AG09319 (cell line): ENCODE results near the gene TOP3B.

Experiments used
- DNase-seq: peaks from one replicate; pipeline ENCODE4 v3.0.0-alpha.2; 2010; ENCODE audit warnings: low read depth; ENCODE audit errors: extremely low read depth
- TF ChIP-seq, protein P1 (sequence below): IDR thresholded peaks from 2 replicates; pipeline ENCODE4 v1.5.1; 2011; ENCODE audit warnings: low read depth, mild to moderate bottlenecking, inconsistent platforms, low read length, moderate library complexity

TOP3B gene

DNA sequence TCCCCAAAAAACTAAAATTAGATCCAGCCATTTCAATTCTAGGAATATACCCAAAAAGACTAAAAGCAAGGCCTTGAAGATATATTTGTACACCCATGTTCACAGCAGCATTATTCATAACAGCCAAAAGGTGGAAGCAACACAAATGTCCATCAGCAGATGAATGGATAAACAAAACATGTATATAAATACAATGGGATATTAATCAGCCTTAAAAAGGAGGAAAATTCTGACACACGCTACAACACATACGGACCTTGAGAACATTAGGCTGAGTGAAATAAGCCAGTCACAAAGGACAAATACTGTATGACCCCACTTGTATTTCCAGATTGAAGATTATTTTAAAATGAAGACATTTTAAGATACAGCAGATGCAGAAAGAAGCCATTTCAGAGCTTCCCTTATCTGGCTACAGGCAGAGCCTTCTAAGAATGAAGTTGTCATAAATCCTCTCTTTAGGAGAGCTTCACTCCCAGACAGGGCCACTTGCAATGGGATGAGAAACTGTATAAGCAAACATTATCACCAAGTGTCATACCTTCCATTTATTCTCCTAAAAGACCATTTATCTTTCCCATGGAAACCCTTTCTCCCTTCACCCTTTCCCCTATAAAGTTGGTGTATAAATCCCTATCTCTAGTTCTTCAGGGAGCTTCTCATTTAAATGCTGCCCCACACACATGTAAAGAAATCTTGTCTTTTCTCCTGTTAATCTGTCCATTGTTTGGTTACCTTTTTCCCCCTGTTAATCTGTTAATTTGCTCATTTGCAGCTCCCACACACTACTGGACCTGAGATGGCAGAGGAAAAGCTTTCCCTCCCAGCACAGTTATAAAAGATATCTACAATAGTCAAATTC, 19.3 kb upstream of the TOP3B start:
- TF ChIP-seq, protein P1, sequence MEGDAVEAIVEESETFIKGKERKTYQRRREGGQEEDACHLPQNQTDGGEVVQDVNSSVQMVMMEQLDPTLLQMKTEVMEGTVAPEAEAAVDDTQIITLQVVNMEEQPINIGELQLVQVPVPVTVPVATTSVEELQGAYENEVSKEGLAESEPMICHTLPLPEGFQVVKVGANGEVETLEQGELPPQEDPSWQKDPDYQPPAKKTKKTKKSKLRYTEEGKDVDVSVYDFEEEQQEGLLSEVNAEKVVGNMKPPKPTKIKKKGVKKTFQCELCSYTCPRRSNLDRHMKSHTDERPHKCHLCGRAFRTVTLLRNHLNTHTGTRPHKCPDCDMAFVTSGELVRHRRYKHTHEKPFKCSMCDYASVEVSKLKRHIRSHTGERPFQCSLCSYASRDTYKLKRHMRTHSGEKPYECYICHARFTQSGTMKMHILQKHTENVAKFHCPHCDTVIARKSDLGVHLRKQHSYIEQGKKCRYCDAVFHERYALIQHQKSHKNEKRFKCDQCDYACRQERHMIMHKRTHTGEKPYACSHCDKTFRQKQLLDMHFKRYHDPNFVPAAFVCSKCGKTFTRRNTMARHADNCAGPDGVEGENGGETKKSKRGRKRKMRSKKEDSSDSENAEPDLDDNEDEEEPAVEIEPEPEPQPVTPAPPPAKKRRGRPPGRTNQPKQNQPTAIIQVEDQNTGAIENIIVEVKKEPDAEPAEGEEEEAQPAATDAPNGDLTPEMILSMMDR, result no peak
- no peak for DNase-seq

DNA sequence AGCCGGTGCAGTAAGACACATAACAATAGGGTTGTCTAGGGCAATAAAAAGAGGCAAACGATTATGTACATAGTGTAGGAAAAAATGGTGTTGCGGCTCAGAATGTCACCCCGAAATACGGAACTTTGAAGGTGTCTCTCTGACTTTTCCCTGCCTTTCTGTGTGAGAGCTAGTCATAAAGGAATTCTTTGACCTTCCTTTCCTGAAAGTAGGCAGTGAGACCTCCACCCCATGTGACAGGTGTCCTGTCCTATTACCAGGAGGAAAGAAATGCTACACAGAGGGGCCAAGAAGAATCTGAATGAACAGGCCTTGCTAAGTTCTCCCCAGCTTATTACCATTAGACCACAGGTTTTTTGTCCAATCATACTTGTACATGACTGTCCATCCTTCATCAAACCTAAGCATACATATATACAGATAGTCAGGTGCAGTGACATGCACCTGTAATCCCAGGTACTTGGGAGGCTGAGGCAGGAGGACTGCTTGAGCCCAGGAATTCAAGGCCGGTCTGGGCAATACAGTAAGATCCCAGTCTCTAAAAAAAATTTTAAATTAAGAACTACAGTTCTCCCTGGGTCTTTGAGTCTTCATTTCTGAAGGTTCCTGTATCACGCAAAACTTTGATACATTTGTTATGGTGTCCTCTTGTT, 16.1 kb upstream of the TOP3B start:
- DNase-seq, result no peak
- TF ChIP-seq, protein P1, result no peak

DNA sequence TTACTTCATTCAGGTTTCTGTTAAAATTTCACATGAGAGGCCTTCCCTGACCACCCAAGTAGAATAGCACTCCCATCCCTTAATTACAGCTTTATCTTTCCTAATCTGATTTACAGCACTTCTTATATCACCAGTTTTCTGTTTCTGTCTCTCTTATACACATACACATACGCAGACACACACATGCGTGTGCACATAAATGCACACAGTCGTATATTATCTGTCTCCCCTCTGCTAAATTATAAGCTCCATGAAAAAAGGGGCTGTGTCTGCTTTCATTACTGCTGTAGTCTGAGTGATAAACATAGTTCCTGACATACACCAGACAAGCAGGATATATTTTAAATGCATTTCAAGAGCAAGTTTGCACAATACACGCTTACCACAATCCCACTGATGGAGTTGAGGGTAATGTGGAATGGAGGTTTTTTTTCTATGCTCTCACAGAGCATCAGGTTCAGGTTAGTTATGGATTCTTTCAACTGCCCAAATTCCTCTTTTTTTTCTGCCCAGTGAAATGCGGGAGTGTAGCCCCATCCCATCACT, 13.7 kb upstream of the TOP3B start:
- TF ChIP-seq, protein P1, result no peak
- no peak for DNase-seq

DNA sequence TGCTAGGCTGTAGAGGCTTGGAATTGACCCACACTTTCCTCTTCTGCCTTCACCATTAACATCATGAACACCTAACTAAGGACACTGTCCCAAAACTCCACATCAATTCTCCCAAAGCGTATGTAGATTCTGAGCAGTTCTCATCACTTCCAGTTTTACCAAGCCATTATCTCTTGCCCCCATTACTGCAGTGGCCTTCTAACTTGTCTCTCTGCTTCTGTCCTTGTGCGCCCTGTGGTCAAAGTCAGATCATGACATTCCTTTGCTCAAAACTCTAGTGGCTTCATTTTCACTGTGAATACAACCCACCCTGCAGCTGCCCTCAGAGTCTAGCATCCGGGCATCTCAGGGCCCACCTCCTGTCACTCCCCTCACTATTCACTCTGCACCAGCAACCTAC, 13.1 kb upstream of the TOP3B start:
- DNase-seq, result no peak
- TF ChIP-seq, protein P1, result no peak

DNA sequence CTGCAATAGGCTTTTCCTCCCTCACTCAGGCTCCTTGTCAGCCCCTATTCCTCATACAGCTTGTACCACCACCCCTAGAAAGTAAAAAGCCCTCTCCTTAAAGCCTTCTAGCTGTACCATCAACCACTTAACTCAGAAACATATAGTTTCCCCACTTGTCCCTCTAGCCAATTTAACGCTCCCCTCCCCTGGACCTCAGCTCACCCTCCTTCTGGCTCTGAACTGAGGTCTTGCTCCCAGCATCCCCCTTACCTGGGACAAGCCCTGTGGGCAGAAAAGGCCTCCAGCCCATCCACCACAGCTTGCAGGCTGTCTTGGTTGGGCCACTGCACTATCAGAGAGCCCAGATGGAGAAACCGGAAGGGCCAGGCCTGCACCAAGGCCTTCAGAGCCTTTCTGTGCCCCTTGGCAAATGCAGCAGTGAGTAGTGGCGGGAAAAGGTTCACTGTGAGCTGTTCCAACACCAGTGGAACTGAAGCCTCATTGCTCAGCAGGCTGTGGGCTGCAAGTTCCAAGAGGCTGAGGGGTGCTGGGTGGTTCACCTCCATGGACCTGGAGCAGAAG, 12.4 kb upstream of the TOP3B start:
- TF ChIP-seq, protein P1, result no peak
- no peak for DNase-seq

DNA sequence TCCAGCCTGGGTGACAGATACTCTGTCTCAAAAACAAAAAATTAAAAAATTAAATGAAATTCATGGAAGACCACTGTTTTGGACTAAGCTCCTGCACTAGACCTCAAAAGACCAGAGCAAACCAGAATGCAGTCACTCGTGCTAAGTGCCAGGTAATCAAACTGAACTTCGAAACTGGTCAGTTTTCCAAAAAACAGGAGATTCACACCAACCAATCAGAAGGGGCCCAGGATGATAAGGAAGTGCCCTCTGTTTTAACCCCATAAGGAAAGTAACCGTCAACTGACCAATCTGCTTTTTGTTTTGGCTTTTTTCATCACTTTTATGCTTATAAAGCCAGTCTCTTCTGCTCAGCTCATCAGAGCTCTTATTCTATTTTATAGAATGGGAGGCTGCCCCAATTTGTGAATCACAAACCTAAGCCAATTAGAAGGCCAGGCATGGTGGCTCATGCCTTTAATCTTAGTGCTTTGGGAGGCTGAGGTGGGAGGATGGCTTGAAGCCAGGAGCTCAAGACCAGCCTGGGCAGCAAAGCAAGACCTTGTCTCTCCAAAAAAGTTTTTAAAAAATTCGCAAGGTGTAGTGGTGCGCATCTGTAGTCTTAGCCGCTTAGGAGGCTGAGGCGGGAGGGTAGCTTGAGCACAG, 10.1 kb upstream of the TOP3B start:
- DNase-seq, result no peak
- TF ChIP-seq, protein P1, result no peak
